GM04503 (cell line): ENCODE results near the gene RPS6KB2.
"Not testable (repeated sequence)": the region's sequence is repeated elsewhere in the genome, so short reads cannot be mapped to it uniquely, and the experiment has no call there.

ENCODE experiments used
- DNase-seq: peaks from one replicate; pipeline ENCODE4 v3.0.0-alpha.2; 2012; ENCODE audit warnings: low read depth

RPS6KB2 gene

DNA sequence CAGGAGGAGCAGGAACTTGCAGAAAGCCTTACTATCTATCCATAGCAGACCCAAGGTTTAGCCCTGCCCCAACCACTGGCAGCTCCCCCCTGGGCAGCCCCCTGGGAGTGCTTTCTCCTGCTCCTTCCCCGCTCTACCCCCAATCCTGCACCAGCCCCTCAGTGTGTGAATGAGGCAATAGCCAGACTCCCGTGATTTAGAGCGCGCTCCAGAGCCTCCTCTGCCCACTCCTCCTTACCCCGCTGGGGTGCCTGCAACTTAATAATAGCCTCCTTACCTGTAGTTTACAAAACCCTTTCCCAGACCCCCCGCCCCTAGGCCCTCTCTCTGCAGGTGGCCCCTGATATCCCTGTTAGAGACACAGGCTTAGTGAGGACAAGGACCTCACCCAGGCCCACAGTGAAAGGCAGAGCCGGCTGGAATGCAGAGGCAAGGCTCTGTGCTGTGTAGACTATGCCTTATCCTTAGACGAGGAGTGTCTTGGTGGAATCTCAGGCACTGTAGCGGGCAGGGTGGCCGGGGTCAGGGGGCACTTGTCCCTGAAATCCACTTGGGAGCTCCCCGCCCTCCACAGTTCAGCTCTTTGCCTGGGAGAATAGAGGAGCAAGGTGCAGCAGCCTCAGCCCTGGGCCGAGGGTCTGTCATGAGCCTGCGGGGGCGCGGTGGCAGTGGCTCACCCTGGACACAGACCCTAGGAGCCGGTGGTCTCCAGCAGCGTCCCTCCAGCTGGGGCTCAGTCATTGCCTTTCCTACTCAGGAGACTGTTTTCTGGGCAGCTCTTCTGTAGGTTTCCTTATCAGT is 17.1 kb upstream of the RPS6KB2 start:
- DNase-seq = no peak

DNA sequence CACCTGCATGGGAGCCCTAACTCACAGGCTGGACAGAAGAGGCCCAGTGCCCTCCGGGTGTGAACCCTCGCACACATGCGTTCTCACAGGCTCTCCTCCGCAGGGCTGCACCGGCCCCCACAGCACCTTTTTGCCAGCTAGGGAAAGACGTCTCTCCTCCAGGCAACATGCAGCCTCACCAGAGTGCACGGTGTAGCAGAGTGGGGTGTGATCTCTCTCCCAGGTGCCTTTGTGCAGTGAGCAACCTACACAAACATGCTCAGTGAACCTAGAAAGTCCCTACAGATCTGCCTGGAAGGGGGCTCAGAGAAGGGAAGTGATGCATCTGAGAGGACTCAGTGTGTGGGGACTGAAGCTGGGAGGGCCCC is 16.5 kb upstream of the RPS6KB2 start:
- no peak for DNase-seq

- no peak for DNase-seq
Measured at GRCh38 chr11:67412495-67413179, 15.7 kb upstream of the RPS6KB2 start.

GRCh38 chr11:67413266-67413849 is 14.9 kb upstream of the RPS6KB2 start:
- DNase-seq = no peak

DNA sequence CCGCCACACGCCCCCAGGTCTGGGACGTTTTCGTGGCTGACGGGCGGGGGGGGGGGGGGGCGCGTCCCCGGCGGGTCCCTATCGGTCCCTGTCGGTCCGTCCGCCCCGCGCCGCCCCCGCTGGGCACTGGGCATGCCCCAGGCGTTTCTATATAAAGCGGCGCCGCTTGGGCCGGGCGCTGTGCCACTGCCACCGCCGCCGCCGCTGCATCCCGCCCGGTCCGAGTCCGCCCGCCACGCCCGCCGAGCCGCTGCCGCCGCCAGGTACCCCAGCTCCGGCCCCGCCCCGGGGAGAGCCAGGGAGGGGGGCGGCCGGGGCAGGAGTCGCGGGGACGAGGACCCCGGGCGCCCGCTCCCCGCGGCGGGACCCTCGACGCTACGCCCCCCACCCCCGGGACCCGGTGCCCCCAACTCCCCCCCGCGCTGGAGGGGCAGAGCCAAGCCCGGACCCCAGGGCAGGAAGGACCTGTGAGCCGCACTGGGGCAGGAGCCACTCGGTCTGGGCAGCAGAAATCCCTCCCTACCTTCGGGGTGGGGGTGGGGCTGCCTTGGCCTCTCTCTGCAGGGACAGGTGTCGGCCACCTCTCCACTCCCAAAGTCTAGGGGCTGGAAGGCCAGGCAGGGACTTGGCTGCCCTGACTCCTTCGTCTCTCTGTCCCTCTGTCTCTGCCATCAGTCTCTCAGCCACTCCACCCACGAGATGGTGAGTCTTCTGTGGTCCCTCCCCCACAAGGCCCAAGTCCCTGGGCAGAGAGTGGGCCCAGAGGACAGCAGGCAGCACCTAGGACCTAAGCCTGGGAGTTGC is 12.6 kb upstream of the RPS6KB2 start, which contains the start of gene CARNS1:
TSS of gene CARNS1 (plus strand) at position 178 of the 804 bp plus-strand sequence. CDS start at position 700, 522 bp downstream.
- no peak for DNase-seq

DNA sequence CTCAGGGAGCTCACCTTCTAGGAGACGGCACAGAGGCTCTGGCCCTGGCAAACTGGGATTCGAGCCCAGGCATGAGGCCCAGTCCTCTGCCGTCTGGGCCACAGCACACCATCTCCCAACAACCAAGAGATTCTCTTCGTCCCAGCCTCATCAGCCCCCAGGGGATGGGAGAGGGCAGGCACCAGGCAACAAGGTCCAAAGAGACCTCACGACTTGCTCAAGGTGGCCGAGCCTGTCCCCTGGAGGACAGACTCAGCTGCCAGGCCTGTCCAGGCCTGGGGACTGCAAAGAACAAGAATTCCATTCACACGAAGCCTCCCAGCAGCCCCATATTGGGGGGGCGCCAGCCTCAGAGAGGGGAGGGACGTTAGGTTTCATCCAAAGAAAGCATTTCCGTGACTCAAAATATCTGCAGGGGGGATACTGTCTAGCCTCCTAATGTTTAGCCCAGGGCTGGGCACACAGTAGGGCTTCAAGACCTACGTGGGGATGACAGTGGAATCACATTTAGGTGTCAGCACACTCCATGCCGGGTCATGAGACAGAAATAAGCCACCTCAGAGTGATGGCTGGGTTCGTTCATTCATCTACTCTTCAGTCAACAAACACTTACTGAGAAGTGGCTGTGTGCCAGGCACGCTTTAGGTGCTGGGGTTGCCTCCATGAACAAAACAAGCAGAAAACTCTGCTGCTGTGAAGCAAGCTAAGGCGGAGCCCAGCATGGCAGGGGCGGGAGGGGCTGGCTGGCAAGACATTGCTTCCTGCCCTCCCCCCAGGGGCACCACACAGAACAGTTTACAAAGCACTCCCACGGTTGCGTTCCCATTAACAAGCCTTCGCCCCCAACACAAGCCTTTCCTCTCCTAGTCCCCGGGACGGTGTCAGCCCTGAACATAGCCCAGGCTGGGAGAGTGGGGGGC is 11.6 kb upstream of the RPS6KB2 start:
- no peak for DNase-seq

DNA sequence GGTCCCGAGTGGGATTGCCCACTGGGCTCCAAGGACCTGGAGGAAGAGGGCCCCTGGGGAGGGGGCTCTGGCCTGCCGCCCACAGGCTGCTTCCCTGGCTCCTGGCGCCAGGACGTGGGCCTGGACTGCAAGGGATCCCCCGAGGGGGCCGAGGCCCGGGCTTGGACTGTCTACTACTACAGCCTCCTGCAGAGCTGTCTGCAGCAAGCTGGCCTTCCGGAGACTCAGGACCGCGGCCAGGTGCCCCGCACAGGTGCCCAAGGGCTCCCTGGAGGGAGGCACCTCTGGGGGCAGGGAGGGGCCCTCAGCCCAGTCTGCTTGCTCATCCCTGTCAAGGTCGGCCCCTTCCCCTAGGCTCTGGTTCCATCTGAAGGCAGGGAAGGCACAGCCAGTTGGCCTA is 10.9 kb upstream of the RPS6KB2 start:
- no peak for DNase-seq

GRCh38 chr11:67418476-67419281 is 9.6 kb upstream of the RPS6KB2 start:
- no peak for DNase-seq

DNA sequence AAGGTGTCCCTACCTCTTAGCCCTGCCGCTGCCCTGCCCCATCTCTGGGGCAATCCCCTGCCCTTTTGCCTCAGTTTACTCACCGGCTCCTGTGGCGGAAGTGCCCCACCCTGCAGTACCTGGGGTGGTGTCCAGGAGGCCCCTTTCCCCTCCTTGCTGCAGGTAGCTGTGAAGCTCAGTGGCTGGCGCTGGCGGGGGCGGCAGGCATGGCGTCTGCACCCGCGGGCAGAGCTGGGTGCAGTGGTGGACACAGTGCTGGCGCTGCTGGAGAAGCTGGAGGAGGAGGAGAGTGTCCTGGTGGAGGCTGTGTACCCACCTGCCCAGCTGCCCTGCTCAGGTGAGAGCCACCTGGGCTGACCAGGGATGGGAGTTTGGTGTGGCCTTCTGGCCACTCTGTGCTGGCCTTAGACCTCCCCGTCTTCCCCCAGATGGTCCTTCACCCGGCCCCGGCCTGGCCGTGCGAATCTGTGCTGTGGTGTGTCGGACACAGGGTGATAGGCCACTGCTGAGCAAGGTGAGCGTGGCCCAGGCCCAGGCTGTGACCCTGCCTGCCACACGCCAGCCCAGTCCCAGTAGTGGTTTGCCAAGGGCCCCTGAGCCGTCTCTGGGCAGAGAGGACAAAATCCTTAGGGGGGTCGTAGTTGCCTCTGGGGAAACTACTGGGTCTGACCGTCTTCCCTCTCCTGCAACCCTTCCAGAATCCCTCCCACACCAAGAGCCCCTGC is 8.8 kb upstream of the RPS6KB2 start:
- no peak for DNase-seq

DNA sequence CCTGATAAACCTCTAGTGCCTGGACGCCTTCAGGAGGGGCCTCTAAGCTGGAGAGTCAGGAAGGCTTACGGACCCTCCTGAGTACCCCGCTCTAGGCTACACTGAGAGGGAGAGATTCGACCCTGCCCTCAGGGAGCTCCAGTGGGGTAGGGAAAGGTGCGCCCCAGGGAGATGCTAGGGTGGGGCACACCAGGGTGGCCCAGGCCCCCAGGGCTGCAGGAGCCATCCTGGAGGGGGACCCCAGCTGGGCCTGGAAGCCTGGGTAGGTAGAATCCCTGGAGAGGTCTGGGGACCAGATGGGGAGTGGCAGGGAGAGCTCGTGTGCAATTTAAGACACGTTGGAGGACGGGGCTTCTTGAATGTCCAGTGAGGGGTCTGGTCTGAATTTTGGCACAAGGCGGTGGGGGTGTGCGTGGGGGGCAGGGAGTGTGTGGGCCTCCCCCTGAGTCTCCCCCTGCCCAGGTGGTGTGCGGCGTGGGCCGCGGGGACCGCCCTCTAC is 8.1 kb upstream of the RPS6KB2 start:
- DNase-seq = no peak

DNA sequence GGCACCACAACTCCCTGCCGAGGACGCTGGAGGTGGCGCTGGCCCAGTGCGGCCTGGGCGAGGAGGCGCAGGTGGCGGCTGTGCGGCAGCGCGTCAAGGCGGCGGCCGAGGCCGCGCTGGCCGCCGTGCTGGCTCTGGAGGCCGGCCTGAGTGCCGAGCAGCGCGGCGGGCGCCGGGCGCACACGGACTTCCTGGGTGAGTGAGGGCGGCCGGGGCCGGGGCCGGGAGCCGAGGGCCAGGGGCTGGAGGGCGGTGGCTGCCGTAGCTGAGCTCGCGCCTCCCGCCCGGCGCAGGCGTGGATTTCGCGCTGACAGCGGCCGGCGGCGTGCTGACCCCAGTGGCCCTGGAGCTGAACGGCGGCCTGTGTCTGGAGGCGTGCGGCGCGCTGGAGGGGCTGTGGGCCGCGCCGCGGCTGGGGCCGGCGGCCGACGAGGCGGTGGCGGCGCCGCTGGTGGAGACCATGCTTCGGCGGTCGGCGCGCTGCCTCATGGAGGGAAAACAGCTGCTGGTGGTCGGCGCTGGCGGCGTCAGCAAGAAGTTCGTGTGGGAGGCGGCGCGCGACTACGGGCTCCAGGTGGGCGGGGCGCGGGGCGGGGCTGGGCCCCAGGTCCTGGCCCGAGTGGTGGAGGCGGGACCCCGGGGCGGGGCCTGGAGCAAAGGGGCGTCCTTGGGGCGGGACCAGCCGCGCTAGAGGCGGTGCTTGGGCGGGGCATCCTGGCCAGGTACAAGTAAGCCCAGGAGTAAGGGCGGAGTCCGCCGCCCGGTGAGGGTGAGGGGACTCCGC is 7.5 kb upstream of the RPS6KB2 start:
- no peak for DNase-seq

DNA sequence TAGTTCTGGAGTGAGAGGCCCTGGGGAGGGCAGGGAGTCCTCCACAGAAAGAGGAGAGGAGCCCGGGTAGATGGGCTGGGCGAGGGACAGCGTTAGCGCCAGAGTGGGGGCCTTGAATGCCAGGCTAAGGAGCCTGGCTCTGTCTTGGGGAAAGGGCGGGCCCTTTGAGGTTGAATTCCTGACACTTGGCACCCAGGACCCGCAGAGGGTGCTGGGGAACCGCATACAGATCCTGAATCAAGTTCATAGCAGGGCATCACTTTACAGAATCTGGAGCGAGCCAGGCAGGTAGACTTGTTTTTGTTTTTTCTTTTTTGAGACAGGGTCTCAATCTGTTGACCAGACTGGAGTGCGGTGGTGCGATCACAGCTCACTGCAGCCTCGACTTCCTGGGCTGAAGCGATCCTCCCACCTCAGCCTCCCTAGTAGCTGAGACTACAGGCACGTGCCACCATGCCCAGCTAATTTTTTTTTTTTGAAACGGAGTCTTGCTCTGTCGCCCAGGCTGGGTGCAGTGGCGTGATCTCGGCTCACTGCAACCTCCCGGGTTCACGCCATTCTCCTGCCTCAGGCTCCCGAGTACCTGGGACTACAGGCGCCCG is 6.8 kb upstream of the RPS6KB2 start:
- no peak for DNase-seq

- DNase-seq = no peak
Measured at GRCh38 chr11:67422891-67423290, 5.4 kb upstream of the RPS6KB2 start.

GRCh38 chr11:67423466-67423865 is 4.8 kb upstream of the RPS6KB2 start:
- DNase-seq = no peak

- no peak for DNase-seq
Measured at GRCh38 chr11:67423891-67424613, 4.2 kb upstream of the RPS6KB2 start.

- DNase-seq = not testable (repeated sequence)
Measured at GRCh38 chr11:67427364-67427859, 882 bp upstream of the RPS6KB2 start.

- DNase-seq = no peak
Measured at GRCh38 chr11:67429038-67429668, 859 bp downstream of the RPS6KB2 start.
